GM12801 (cell line): ENCODE data around the gene FBN1.

ENCODE experiments used
- CTCF ChIP-seq: IDR thresholded peaks from one replicate; pipeline ENCODE4 v1.5.1; 2011; ENCODE audit warnings: control low read depth; ENCODE audit not compliant: insufficient read length; ENCODE audit errors: extremely low read depth

Gene FBN1

GRCh38 chr15:48647962-48648361 lies 2.5 kb upstream of the FBN1 start:
- no peak for TF ChIP-seq CTCF

- TF ChIP-seq CTCF = no peak
These were observed 822 bp upstream of the FBN1 start for GRCh38 chr15:48646331-48646730.

- TF ChIP-seq CTCF = no peak
These were observed 517 bp downstream of the FBN1 start for GRCh38 chr15:48644827-48645557.

- TF ChIP-seq CTCF = no peak
These were observed 1.1 kb downstream of the FBN1 start for GRCh38 chr15:48644467-48644826.

GRCh38 chr15:48643776-48644466 lies 1.6 kb downstream of the FBN1 start:
- TF ChIP-seq CTCF = no peak

- TF ChIP-seq CTCF = no peak
These were observed 2.3 kb downstream of the FBN1 start for GRCh38 chr15:48643206-48643605.

- no peak for TF ChIP-seq CTCF
These were observed 2.7 kb downstream of the FBN1 start for GRCh38 chr15:48642795-48643194.
